H1 (cell line): Measurements from ENCODE around the gene CELF4. TPM values are rescaled to one million over a fixed set of nuclear protein-coding genes. Genes with fewer than 3 reads are reported as not detected.

Experiments
- CTCF ChIA-PET: fragments of 300-600 bp; sonication (Branson Sonifier 250); formaldehyde crosslinking; loops from one replicate; lab custom pipeline; 2021; ENCODE audit not compliant: partially characterized antibody; lab: Charles Lee
- POLR2A ChIA-PET: fragments of 300-600 bp; sonication (Branson Sonifier 250); formaldehyde crosslinking; loops from one replicate; lab custom pipeline; 2021; ENCODE audit warnings: inconsistent platforms; ENCODE audit not compliant: partially characterized antibody; lab: Charles Lee
- DNase-seq, 2 experiments: peaks; one replicate each; pipeline versions ENCODE4 v3.0.0 to v3.0.0-alpha.2; 2010 to 2022; ENCODE audit warnings: low spot score in 2 of 2, low read depth in 1 of 2, mixed read lengths in 1 of 2
- FAIRE-seq: peaks from 2 replicates; lab custom pipeline; 2011; peaks lifted over from hg19 to GRCh38; lab: Jason Lieb, UNC
- H2AFZ ChIP-seq: 2 replicates; pipeline ENCODE4 v1.8.1; 2012; ENCODE audit warnings: low read length, inconsistent platforms
- H2AK5ac ChIP-seq: 2 replicates; pipeline ENCODE4 v1.6.1; 2013; ENCODE audit warnings: low read depth, low read length
- H2BK120ac ChIP-seq: replicated peaks from 2 replicates; pipeline ENCODE3; 2013; ENCODE audit warnings: low read depth, low read length, inconsistent platforms
- H2BK12ac ChIP-seq: 2 replicates; pipeline ENCODE4 v1.6.1; 2013; ENCODE audit warnings: low read depth, low read length
- H2BK15ac ChIP-seq: 2 replicates; pipeline ENCODE4 v1.6.1; 2013; ENCODE audit warnings: low read length
- H2BK20ac ChIP-seq: 2 replicates; pipeline ENCODE4 v1.6.1; 2013; ENCODE audit warnings: low read length
- H2BK5ac ChIP-seq: 2 replicates; pipeline ENCODE4 v1.6.1; 2013; ENCODE audit warnings: low read depth, low read length
- H3K14ac ChIP-seq: 2 replicates; pipeline ENCODE4 v1.6.1; 2013; ENCODE audit warnings: inconsistent platforms; ENCODE audit not compliant: insufficient read length
- H3K18ac ChIP-seq: 2 replicates; pipeline ENCODE4 v1.6.1; 2013; ENCODE audit warnings: low read length; ENCODE audit errors: extremely low read depth
- H3K23ac ChIP-seq: 2 replicates; pipeline ENCODE4 v1.6.1; 2013; ENCODE audit warnings: inconsistent platforms; ENCODE audit not compliant: insufficient read length
- H3K23me2 ChIP-seq: 2 replicates; pipeline ENCODE4 v1.6.1; 2013; ENCODE audit warnings: low read depth, low read length
- H3K27ac ChIP-seq: 2 replicates; pipeline ENCODE4 v1.6.1; 2011; ENCODE audit warnings: low read depth, low read length, inconsistent platforms
- H3K27me3 ChIP-seq, 4 experiments: replicated peaks in 1 of 4; 1 replicate in 1 of 4; 2 replicates in 3 of 4; pipeline versions ENCODE4 v1.6.1 to v1.8.1; 2011 to 2013; ENCODE audit warnings: low read length in 3 of 4, mild to moderate bottlenecking in 3 of 4, inconsistent platforms in 2 of 4, mixed read lengths in 2 of 4, moderate library complexity in 1 of 4; ENCODE audit not compliant: control insufficient read depth in 3 of 4, insufficient read depth in 3 of 4; ENCODE audit errors: extremely low read depth in 1 of 4
- H3K36me3 ChIP-seq, 4 experiments: 2 replicates each; pipeline versions ENCODE4 v1.6.1 to v1.8.1; 2011 to 2013; ENCODE audit warnings: mild to moderate bottlenecking in 4 of 4, low read length in 3 of 4, moderate library complexity in 2 of 4, control low read depth in 1 of 4, inconsistent platforms in 1 of 4; ENCODE audit not compliant: insufficient read depth in 4 of 4, control insufficient read depth in 2 of 4
- H3K4ac ChIP-seq: replicated peaks from 2 replicates; pipeline ENCODE3; 2013; ENCODE audit warnings: low read length, low read depth, mixed read lengths, inconsistent platforms; ENCODE audit not compliant: insufficient read length
- H3K4me1 ChIP-seq, 4 experiments: replicated peaks in 1 of 4; 1 replicate in 1 of 4; 2 replicates in 3 of 4; pipeline versions ENCODE4 v1.6.1 to v1.8.1; 2011 to 2013; ENCODE audit warnings: low read length in 3 of 4, inconsistent platforms in 2 of 4, mixed read lengths in 1 of 4; ENCODE audit not compliant: insufficient read depth in 4 of 4, control insufficient read depth in 3 of 4
- H3K4me2 ChIP-seq, 2 experiments: 2 replicates each; pipeline versions ENCODE4 v1.6.1 to v1.8.1; 2011 to 2013; ENCODE audit warnings: low read depth in 2 of 2, low read length in 2 of 2, control low read depth in 1 of 2, inconsistent platforms in 1 of 2, mild to moderate bottlenecking in 1 of 2; ENCODE audit not compliant: insufficient read depth in 1 of 2
- H3K4me3 ChIP-seq, 4 experiments: fragments of 200-600, 300-600 bp in 1 of 4; sonication (generic), shearing (Covaris generic), sonication (Bioruptor Twin) in 1 of 4; 2 replicates each; pipeline versions ENCODE4 v1.5.1 to v1.8.1; 2011 to 2016; ENCODE audit warnings: low read length in 4 of 4, low read depth in 3 of 4, control low read depth in 2 of 4, inconsistent platforms in 2 of 4, mild to moderate bottlenecking in 2 of 4, mixed read lengths in 1 of 4, moderate library complexity in 1 of 4; ENCODE audit not compliant: insufficient read depth in 2 of 4; ENCODE audit errors: extremely low read depth in 1 of 4
- H3K56ac ChIP-seq: replicated peaks from 2 replicates; pipeline ENCODE3; 2013; ENCODE audit warnings: low read depth, mild to moderate bottlenecking, mixed read lengths, low read length, inconsistent platforms; ENCODE audit not compliant: insufficient read length
- H3K79me1 ChIP-seq: 2 replicates; pipeline ENCODE4 v1.6.1; 2013; ENCODE audit warnings: low read depth, low read length, control low read depth
- H3K79me2 ChIP-seq, 2 experiments: 2 replicates each; pipeline versions ENCODE4 v1.6.1 to v1.8.1; 2012 to 2013; ENCODE audit warnings: low read length in 2 of 2, mild to moderate bottlenecking in 2 of 2, inconsistent platforms in 1 of 2; ENCODE audit not compliant: insufficient read depth in 2 of 2, control insufficient read depth in 1 of 2
- H3K9ac ChIP-seq, 4 experiments: replicated peaks in 1 of 4; 1 replicate in 1 of 4; 2 replicates in 3 of 4; pipeline versions ENCODE4 v1.6.1 to v1.8.1; 2011 to 2013; ENCODE audit warnings: low read depth in 3 of 4, low read length in 3 of 4, control low read depth in 2 of 4, mild to moderate bottlenecking in 2 of 4, moderate library complexity in 2 of 4, inconsistent platforms in 1 of 4; ENCODE audit errors: extremely low read depth in 1 of 4
- H3K9me3 ChIP-seq, 2 experiments: 2 replicates each; pipeline versions ENCODE4 v1.6.1 to v1.8.1; 2012 to 2013; ENCODE audit warnings: mild to moderate bottlenecking in 2 of 2, moderate library complexity in 2 of 2, control low read depth in 1 of 2, inconsistent platforms in 1 of 2, low read depth in 1 of 2, low read length in 1 of 2, mixed read lengths in 1 of 2; ENCODE audit not compliant: insufficient read depth in 2 of 2
- H4K20me1 ChIP-seq, 2 experiments: replicated peaks in 1 of 2; 2 replicates each; pipeline versions ENCODE3 to v1.8.1; 2011 to 2013; ENCODE audit warnings: inconsistent platforms in 2 of 2, low read length in 2 of 2, mild to moderate bottlenecking in 1 of 2; ENCODE audit not compliant: insufficient read depth in 2 of 2, control insufficient read depth in 1 of 2
- H4K5ac ChIP-seq: 2 replicates; pipeline ENCODE4 v1.6.1; 2013; ENCODE audit warnings: low read length, low read depth, mixed read lengths, inconsistent platforms; ENCODE audit not compliant: insufficient read length
- H4K8ac ChIP-seq: 2 replicates; pipeline ENCODE4 v1.8.0; 2013; ENCODE audit warnings: mild to moderate bottlenecking, moderate library complexity, low read length, inconsistent platforms; ENCODE audit not compliant: insufficient read depth; ENCODE audit errors: extremely low read depth
- H4K91ac ChIP-seq: replicated peaks from 2 replicates; pipeline ENCODE3; 2013; ENCODE audit warnings: low read length, mixed read lengths, inconsistent platforms; ENCODE audit not compliant: insufficient read length
- BACH1 ChIP-seq: IDR thresholded peaks from 2 replicates; pipeline ENCODE4 v1.6.1; 2012; ENCODE audit warnings: low read length, improper control_type of control experiment
- BCL11A ChIP-seq, 2 experiments: IDR thresholded peaks; one replicate each; pipeline ENCODE4 v1.6.1; 2011; ENCODE audit warnings: low read depth in 2 of 2, low read length in 2 of 2, mild to moderate bottlenecking in 2 of 2
- CBX8 ChIP-seq: fragments of 300-800, 300-1000 bp; sonication (generic); IDR thresholded peaks from 2 replicates; pipeline ENCODE4 v1.7.1; 2016; ENCODE audit warnings: low read depth, low read length, borderline replicate concordance
- JUND ChIP-seq: IDR thresholded peaks from 2 replicates; pipeline ENCODE4 v1.6.1; 2011; ENCODE audit warnings: mild to moderate bottlenecking, improper control_type of control experiment, low read length
- KDM4A ChIP-seq: IDR thresholded peaks from one replicate; pipeline ENCODE4 v1.7.1; 2012; ENCODE audit warnings: low read depth, mild to moderate bottlenecking, moderate library complexity, low read length, inconsistent platforms; ENCODE audit not compliant: severe bottlenecking
- KDM5A ChIP-seq: fragments of 200-600 bp; IDR thresholded peaks from 2 replicates; pipeline ENCODE4 v1.7.1; 2012; ENCODE audit warnings: mild to moderate bottlenecking, low read length, inconsistent platforms, mixed read lengths
- NRF1 ChIP-seq: IDR thresholded peaks from 2 replicates; pipeline ENCODE4 v1.6.1; 2011; ENCODE audit warnings: mild to moderate bottlenecking, low read depth, low read length, improper control_type of control experiment
- PHF8 ChIP-seq: fragments of 200-600 bp; sonication (generic); conservative IDR thresholded peaks from 2 replicates; pipeline ENCODE4 v1.7.1; 2012; ENCODE audit warnings: low read depth, mild to moderate bottlenecking, inconsistent platforms, low read length, moderate library complexity
- RNF2 ChIP-seq: fragments of 200-900, 300-1000 bp; sonication (generic); IDR thresholded peaks from 2 replicates; pipeline ENCODE4 v1.7.1; 2016; ENCODE audit warnings: borderline replicate concordance, low read depth, mild to moderate bottlenecking, antibody characterized with exemption, low read length; ENCODE audit not compliant: poor library complexity, severe bottlenecking; ENCODE audit errors: missing control alignments
- SIX5 ChIP-seq: IDR thresholded peaks from 2 replicates; pipeline ENCODE4 v1.6.1; 2011; ENCODE audit warnings: mild to moderate bottlenecking, low read depth, low read length
- SP2 ChIP-seq: IDR thresholded peaks from 2 replicates; pipeline ENCODE4 v1.6.1; 2012; ENCODE audit warnings: mild to moderate bottlenecking, low read length, inconsistent platforms
- TEAD4 ChIP-seq: IDR thresholded peaks from 2 replicates; pipeline ENCODE4 v1.6.1; 2012; ENCODE audit warnings: low read depth, low read length, inconsistent platforms, mixed read lengths
- WGBS, 2 experiments: shearing (Covaris generic) in 1 of 2; methylation state at CpG; one replicate each; pipeline versions ENCODE4 v1.1.6 to v1.1.7; 2013 to 2015; ENCODE audit warnings: low lambda C conversion rate in 2 of 2, mixed read lengths in 2 of 2, inconsistent platforms in 1 of 2, low coverage in 1 of 2, missing lambda C conversion rate in 1 of 2; ENCODE audit not compliant: insufficient replicate concordance in 2 of 2, insufficient coverage in 1 of 2, insufficient read length in 1 of 2; ENCODE audit errors: extremely low coverage in 1 of 2, missing lambda C conversion rate in 1 of 2; 5-methylcytosine and 5-hydroxymethylcytosine counted together
- polyA plus RNA-seq, 7 experiments: library from polyadenylated mRNA; depleted of rRNA in 3 of 7; stranded (reverse) in 5 of 7; unstranded in 2 of 7; fragments of >200 nt in 5 of 7; fragments of 200-250 nt in 2 of 7; gene quantifications; 1 replicate in 5 of 7; 2 replicates in 1 of 7; 4 replicates in 1 of 7; pipeline versions ENCODE4 v1.2.1 to v1.2.3, GENCODE V29; 2011 to 2013; ENCODE audit warnings: missing spikeins in 2 of 7, mixed read lengths in 2 of 7
- total RNA-seq: library from RNA; stranded (reverse); fragmentation: NEBNext Ultra II Directional; extraction: Animal tissue kit (Norgen Biotek cat#: 25700); gene quantifications from 2 replicates; pipeline ENCODE4 v1.2.1, GENCODE V29; 2021

CELF4 gene
- total and polyA plus RNA-seq, 2 of the 8 experiments (the other 6 are each of a cell fraction or from before 2014, with no cell fraction given): 1.6 to 3.4 TPM

- TF ChIP-seq BCL11A (IDR thresholded peaks at IDR 0.05; ENCODE audit: low read depth in 2 of 2, low read length in 2 of 2): no peak
- TF ChIP-seq PHF8: no peak
- TF ChIP-seq SP2: no peak
- no peak for TF ChIP-seq CBX8
- TF ChIP-seq BACH1: no peak
- no peak for TF ChIP-seq JUND
- no peak for TF ChIP-seq TEAD4
- TF ChIP-seq KDM5A: no peak
- TF ChIP-seq KDM4A: no peak
- no peak for TF ChIP-seq SIX5
- TF ChIP-seq NRF1: no peak
- TF ChIP-seq RNF2: no peak
- H3K4me2 ChIP-seq: no peak overlapping the region
- H4K5ac ChIP-seq: no peak overlapping the region
- no peak overlapping the region for H2BK120ac ChIP-seq
- H3K14ac ChIP-seq: no peak overlapping the region
- no peaks in the 10 kb centered on the region for H3K36me3 ChIP-seq
- H2AK5ac ChIP-seq: no peak overlapping the region
- no peak overlapping the region for H3K4ac ChIP-seq
- H4K8ac ChIP-seq: no peak overlapping the region
- FAIRE-seq (no peak), DNase-seq (no peak)
- H2BK12ac ChIP-seq: no peak overlapping the region
- no peaks in the 10 kb centered on the region for H3K79me1 ChIP-seq
- 0 out of 2 replicates have a peak, but pooled peaks cover 2% of the 10 kb centered on the region for H3K23me2 ChIP-seq
- H3K18ac ChIP-seq: no peak overlapping the region
- H3K79me2 ChIP-seq: no peaks in the 10 kb centered on the region
- no peak overlapping the region for H3K9ac ChIP-seq
- H2BK15ac ChIP-seq: no peak overlapping the region
- no peaks in the 10 kb centered on the region for H3K9me3 ChIP-seq
- H3K56ac ChIP-seq: no peak overlapping the region
- H3K4me3 ChIP-seq: no peak overlapping the region
- 86% methylated on average over 6 of the region's 6 CpGs; no CpG with 5 or more reads in 1 of the 2 experiments for WGBS, 2 experiments
- H4K20me1 ChIP-seq: no peaks in the 10 kb centered on the region
- H4K91ac ChIP-seq: no peak overlapping the region
- H3K23ac ChIP-seq: no peak overlapping the region
- no peak overlapping the region for H3K27ac ChIP-seq
- no peaks in the 10 kb centered on the region; a peak in 2 of 7 replicates for H3K27me3 ChIP-seq
- H2AFZ ChIP-seq: no peak overlapping the region
- ChIA-PET CTCF (interaction anchor here (1.3 to 2.4 kb wide), 4 partner anchors 19 to 83 kb away, joined by 3 to 7 read pairs (median 4); no protein-coding TSS in a partner anchor), POLR2A (no interaction called here)
- peaks cover 0 to 21% (median 8%) of the 10 kb centered on the region in 4 experiments; a peak in 6 of 7 replicates for H3K4me1 ChIP-seq
- no peak overlapping the region for H2BK20ac ChIP-seq
- no peak overlapping the region for H2BK5ac ChIP-seq
Observed at GRCh38 chr18:37405772-37406171, 159.8 kb downstream of the CELF4 start.
